MV-4-11 (cell line): Measurements from ENCODE around the gene MKRN2.
"Not testable (repeated sequence)": the region's sequence is repeated elsewhere in the genome, so short reads cannot be mapped to it uniquely, and the experiment has no call there.

ENCODE experiments used
- DNase-seq: peaks from one replicate; lab custom pipeline; 2025; lab: John Stamatoyannopoulos, UW

The MKRN2 gene

GRCh38 chr3:12588039-12589009 lies 31.4 kb downstream of the MKRN2 start:
- no peak for DNase-seq

- peak; percentile 46 for DNase-seq
Measured at GRCh38 chr3:12590096-12590495, 33.2 kb downstream of the MKRN2 start.

DNA sequence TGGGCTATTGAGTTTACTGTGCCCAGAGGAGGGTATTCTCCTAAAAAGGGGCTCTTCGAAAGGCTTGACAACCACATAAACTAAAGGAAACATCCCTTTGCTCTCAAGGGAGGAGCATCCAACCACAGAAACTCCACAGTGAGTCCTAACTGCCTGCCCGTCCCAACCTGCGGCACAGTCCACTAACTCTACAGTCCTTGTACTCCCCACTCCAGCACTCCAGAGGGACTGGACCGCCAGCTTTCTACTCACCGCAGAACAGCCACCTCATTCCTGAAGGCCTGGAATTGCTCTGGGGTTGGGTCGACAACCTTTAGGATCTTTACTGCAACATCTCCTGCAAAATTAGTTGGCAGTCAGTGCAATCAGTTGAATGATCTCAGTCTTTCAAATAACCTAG lies 34.6 kb downstream of the MKRN2 start:
- DNase-seq = no peak

DNA sequence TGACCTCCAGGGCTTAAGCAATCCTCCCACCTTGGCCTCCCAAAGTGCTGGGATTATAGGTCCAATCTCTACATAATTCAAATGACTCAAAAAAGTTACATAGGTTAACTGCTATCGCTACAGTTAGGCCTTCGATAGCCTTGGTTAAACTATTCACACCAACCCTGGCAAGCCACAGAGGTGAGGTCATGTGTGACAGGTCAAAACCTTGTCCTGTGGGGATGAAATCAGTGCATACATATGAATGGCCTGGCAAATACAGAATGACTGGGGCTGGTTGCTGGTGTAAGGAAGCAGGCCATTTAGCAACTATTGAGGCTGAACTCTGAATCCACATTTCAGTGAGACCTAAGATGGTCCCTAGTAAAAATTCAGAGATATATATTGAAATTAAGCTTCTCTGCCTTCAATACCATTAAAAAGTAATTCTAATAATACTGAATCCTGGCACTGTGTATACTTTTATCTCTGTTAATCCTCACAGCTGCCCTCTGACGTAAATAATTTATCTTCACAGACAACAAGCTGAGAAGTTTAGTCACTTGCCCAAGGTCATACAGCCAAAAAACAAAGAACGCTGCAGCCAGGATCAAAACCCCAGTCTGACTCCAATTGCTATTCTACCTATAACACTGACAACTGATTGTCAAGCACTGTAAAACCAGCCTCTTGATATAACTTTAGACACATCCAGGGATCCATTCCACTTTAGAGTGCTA lies 35.3 kb downstream of the MKRN2 start:
- no peak for DNase-seq

DNA sequence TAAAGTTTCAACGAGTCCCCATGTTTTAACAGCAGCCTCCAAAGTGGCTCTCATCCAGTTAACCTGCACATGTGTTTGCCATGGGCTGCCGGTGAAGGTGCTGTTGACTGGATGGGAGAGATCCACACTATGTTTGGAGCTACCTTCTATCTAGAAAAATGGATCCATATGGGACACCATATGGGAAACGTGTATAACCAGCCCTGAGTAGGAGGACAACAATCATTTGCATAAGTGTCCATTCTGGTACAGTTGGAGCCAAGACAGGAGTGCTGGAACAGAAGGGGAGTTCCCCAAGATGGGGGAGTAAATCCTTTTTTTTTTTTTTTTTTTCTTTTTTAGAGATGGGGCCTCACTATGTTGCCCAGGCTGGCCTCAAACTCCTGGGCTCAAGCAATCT lies 36.6 kb downstream of the MKRN2 start:
- no peak for DNase-seq

DNA sequence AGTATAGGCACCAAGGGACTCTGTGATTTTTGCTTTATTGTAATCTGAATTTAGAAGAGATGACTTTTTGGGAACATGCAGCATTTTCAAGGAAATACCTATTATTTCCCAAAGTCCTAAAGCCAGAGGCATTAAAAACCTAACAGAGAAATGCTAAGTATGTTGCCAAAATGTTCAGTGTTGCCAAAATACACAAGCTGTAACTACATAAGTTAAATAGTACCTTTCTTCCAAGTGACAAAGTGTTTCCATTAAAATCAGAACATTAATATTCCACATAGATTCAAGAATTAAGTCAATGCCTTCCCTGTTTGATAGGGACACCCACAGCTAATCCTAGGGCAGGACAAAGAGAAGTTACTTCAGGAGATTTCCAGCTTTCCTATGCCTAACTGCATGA lies 42.0 kb downstream of the MKRN2 start:
- DNase-seq = no peak

DNA sequence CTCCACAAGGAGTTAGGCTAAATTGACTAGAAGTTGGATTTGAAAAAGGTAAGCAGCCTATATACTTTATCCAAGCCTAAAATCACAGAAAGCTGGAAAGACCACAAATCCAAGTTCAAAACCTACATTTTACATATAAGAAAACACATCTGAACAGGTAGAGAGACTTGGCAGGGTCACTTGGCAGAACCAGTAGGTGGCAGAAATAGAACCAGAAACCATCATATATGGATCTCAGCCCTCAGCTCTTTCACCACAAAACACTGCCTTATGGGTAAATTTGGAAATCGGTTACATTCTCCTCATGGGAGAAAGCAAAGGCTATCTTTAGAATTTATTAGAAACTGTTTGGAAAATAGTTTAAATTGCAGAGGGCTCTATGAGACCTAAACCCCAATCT lies 44.2 kb downstream of the MKRN2 start:
- DNase-seq = no peak

DNA sequence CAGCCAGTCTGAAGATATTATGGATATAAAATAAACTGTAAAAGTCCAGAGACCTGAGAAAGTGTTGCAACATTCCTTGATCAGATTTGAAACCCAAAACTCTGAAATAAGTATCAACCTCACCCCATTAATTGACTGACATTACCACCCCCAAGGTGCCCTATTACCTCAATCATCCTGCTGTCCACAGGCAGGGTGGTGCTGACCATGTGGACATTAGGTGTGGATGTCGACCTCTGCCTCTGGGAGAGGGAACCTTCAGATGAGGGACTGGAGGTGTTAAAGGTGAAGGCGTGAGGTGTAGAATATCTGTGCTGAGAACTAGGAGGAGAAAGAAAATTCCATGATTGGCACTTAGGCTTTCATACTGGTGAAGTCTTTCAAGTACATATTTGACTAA lies 47.1 kb downstream of the MKRN2 start:
- DNase-seq = no peak

- DNase-seq = no peak
Measured at GRCh38 chr3:12608376-12608775, 51.5 kb downstream of the MKRN2 start.

- no peak for DNase-seq
Measured at GRCh38 chr3:12611117-12611516, 54.2 kb downstream of the MKRN2 start.

GRCh38 chr3:12612514-12613226 lies 55.8 kb downstream of the MKRN2 start:
- no peak for DNase-seq

- DNase-seq = no peak
Measured at GRCh38 chr3:12613250-12613649, 56.4 kb downstream of the MKRN2 start.

DNA sequence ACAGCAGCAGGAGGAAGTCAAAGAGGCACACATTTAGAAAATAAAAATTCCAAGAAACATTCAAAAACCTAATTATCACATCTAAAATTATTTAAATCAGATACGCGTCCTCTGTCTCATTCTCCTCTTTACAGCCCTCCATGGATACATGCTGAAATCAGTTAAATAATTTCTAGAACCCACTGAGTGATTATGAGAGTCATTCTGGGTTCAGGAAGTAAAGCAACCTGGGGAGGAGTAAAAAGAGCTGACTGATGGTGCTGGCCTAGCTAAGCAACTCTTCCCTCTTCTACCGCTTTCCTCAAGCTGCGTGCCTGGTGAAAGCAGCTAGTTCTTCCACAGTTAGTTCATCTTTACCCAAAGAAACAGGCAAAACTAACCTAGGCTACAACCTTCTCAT lies 58.4 kb downstream of the MKRN2 start:
- no peak for DNase-seq

DNA sequence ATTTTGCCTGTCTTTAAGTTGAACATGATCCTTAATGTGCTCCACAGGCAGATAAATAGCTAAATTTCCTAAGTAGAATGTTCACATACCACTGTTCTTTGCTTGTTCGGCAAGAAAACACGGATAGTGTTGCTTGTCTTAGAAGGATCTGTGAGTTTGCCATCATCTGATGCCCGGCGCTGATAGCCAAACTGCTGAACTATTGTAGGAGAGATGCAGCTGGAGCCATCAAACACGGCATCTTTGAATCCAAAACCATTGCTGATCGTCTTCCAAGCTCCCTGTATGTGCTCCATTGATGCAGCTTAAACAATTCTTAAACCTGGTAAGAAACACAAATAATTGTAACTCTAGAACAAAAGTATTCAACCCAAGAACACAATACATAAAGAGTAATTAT lies 61.5 kb downstream of the MKRN2 start:
- DNase-seq = no peak

DNA sequence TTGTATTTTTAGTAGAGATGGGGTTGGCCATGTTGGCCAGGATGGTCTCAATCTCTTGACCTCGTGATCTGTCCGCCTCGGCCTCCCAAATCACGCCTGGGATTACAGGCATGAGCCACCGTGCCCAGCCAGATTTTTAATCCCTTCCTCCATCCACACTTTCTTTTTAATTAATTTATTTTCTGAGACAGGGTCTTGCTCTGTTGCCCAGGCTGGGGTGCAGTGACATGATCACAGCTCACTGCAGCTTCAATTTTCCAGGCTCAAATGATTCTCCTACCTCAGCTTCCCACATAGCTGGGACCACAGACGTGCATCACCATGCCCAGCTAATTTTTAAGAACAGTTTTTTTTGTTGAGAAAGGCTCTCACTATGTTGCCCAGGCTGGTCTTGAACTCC lies 63.4 kb downstream of the MKRN2 start:
- no peak for DNase-seq

DNA sequence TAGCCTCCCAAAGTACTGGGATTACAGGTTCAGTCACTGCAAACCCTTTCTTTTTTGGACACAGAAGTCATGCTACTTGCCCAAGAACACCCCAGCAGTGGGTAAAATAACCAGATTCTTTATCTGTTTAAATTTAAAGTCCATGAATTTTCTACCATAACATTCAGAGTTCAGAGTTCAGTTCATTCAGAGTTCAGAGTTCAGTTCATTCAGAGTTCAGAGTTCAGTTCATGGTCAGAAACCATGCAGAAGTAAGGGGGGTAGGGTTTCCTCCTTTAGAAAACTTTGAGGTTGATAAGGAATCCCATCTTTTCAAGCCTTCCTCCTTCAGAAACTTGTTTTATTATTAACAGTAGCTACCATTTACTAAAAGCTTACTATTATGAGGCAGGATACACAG lies 63.8 kb downstream of the MKRN2 start:
- DNase-seq = no peak

DNA sequence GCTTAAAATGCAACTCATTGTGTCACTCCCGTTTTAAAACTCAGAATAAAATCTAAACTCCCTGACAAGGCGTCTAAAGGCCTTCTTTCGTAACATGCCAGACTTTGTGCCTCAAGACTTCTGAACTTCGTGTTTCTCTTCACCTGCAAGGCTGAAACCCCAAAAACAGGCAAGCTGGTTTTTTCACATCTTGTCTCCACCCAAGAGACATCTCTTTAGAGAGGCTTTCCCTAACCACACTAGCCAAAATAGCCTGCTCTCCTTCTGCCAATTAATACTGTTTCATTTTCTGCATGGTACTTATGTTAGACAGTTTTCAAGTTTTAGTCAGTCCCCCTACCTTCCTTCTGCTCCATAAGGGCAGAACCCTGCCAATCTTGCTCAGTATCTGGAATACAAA lies 65.4 kb downstream of the MKRN2 start:
- peak; percentile 38 for DNase-seq

DNA sequence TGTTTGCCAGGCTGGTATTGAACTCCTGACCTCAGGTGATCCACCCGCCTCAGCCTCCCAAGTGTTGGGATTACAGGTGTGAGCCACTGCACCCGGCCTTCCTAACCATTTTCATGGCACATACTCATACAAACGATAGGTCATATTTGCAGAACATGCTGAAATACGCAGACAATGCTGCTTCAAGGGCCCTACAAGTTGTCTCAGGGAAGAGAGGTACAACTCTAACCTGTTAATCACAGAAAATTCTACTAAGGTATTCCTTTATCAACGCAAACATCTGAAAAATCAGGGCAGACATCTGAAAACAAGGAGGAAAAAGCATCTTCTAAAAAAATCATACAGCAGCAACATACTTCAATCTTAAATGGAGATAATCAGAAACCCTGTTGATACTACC lies 67.2 kb downstream of the MKRN2 start:
- DNase-seq = no peak

GRCh38 chr3:12624964-12625363 lies 68.1 kb downstream of the MKRN2 start:
- DNase-seq = not testable (repeated sequence)

GRCh38 chr3:12627370-12627769 lies 70.5 kb downstream of the MKRN2 start:
- DNase-seq = no peak

- no peak for DNase-seq
Measured at GRCh38 chr3:12628813-12629212, 71.9 kb downstream of the MKRN2 start.

GRCh38 chr3:12629560-12629959 lies 72.7 kb downstream of the MKRN2 start:
- DNase-seq = no peak

DNA sequence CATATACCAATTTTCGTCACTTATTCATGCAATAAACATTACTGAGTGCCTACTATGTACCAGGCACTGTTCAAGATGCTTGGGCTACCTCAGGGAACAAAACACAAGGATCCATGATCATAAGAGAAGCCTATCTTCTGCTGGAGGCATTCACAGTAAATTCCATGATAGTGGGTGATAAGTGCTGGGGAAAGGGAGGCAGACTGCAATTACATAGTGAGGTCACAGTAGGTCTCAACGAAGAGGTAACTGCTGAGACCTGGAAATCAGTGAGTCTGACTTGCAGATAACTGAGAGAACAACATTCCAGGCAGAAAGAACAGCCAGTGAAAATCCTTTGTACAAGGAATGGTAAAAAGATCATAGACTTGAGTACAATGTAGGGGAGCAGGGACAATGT lies 73.4 kb downstream of the MKRN2 start:
- DNase-seq = no peak
